Measurements from ENCODE around the gene TCN1. TPM values are rescaled to one million over a fixed set of nuclear protein-coding genes. Genes with fewer than 3 reads are reported as not detected.
A peak's percentile ranks its signal among the peaks of the same experiment; 100 is the strongest.

Gene TCN1
- total RNA-seq, 1 donor from 2014 or later, result 1.3 TPM

GRCh38 chr11:59810911-59811259 lies 55.4 kb downstream of the TCN1 start:
- H3K4me3 ChIP-seq (ENCODE audit: low read depth, low read length), result peak overlapping the region; percentile 97
- TF ChIP-seq, protein P1, sequence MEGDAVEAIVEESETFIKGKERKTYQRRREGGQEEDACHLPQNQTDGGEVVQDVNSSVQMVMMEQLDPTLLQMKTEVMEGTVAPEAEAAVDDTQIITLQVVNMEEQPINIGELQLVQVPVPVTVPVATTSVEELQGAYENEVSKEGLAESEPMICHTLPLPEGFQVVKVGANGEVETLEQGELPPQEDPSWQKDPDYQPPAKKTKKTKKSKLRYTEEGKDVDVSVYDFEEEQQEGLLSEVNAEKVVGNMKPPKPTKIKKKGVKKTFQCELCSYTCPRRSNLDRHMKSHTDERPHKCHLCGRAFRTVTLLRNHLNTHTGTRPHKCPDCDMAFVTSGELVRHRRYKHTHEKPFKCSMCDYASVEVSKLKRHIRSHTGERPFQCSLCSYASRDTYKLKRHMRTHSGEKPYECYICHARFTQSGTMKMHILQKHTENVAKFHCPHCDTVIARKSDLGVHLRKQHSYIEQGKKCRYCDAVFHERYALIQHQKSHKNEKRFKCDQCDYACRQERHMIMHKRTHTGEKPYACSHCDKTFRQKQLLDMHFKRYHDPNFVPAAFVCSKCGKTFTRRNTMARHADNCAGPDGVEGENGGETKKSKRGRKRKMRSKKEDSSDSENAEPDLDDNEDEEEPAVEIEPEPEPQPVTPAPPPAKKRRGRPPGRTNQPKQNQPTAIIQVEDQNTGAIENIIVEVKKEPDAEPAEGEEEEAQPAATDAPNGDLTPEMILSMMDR (conservative IDR thresholded peaks at IDR 0.05; ENCODE audit: low read depth, low read length), result no peak
- no peak for DNase-seq (ENCODE audit: low read depth)

DNA sequence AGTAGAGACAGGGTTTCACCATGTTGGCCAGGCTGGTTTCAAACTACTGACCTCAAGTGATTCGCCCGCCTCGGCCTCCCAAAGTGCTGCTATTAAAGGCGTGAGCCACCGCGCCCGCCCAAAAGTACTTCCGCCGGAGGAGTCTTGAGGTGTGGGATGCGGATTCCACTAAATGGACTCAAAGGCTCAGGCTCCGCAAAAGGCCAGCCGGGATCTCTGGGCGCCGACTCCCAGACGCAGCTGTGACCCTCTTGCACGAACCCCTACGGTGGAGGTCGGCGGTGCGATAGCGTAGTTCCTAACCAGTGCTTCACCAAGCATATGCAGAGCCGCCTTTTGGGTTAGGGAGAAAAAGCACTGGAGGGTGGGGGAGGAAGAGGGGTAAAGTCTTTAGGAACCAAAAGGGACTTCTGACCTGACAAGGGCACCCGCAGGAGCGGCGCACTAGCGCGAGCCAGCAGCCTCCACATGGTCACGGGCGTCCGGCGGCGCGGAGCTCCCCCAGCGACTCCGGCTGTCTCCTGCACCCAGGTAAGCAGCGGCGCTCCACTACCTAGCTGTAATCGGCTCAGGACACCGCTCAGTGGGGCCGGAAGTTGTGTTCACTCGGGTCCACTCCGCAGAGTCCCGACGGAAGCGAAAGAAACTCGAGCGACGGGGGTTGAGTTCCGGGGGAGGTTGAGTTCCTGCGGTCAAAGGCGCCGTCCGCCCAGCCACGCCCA lies 55.9 kb downstream of the TCN1 start, which contains the start of gene MRPL16:
Gene MRPL16, minus strand, starts transcription at position 590 of the 722 bp plus-strand sequence. Its CDS starts 120 bp downstream, at position 470.
- DNase-seq (ENCODE audit: low read depth), result peak; percentile 44
- TF ChIP-seq, protein P1 (conservative IDR thresholded peaks at IDR 0.05; ENCODE audit: low read depth, low read length), result peak; percentile 27
- H3K4me3 ChIP-seq (ENCODE audit: low read depth, low read length), result peak within 1 kb of the TSS; percentile 97

- H3K4me3 ChIP-seq (ENCODE audit: low read depth, low read length), result no peak overlapping the region
- no peak for DNase-seq (ENCODE audit: low read depth)
- TF ChIP-seq, protein P1 (conservative IDR thresholded peaks at IDR 0.05; ENCODE audit: low read depth, low read length), result no peak
These were observed 59.2 kb downstream of the TCN1 start for GRCh38 chr11:59807047-59807610.

- DNase-seq (ENCODE audit: low read depth), result no peak
- no peak overlapping the region for H3K4me3 ChIP-seq (ENCODE audit: low read depth, low read length)
- TF ChIP-seq, protein P1 (conservative IDR thresholded peaks at IDR 0.05; ENCODE audit: low read depth, low read length), result no peak
These were observed 62.2 kb downstream of the TCN1 start for GRCh38 chr11:59804061-59804460.

Other genes starting within 250 kb of the TCN1 start
- gene PATL1, start 197.4 kb downstream of the TCN1 start, total RNA-seq, result 19.3 and 21.9 TPM in 2 replicates
- not detected in 2 replicates for gene OR10V1, start 152.6 kb downstream of the TCN1 start, total RNA-seq
- gene STX3, start 111.1 kb downstream of the TCN1 start, total RNA-seq, result 45.0 and 55.4 TPM in 2 replicates
- 76.9 and 92.6 TPM in 2 replicates for gene MRPL16, start 55.7 kb downstream of the TCN1 start, total RNA-seq
- gene CBLIF, start 21.0 kb downstream of the TCN1 start, total RNA-seq, result not detected in 2 replicates
- not detected in 2 replicates for gene OOSP3, start 12.3 kb upstream of the TCN1 start, total RNA-seq
- not detected in 2 replicates for gene OOSP1, start 71.9 kb upstream of the TCN1 start, total RNA-seq
- gene OOSP4A, start 97.5 kb upstream of the TCN1 start, total RNA-seq, result not detected in 2 replicates
- gene OOSP4B, start 150.7 kb upstream of the TCN1 start, total RNA-seq, result not detected in 2 replicates
- gene OOSP2, start 173.9 kb upstream of the TCN1 start, total RNA-seq, result not detected in 2 replicates
- gene MS4A3, start 190.2 kb upstream of the TCN1 start, total RNA-seq, result not detected in 2 replicates
- not detected in 2 replicates for gene MS4A2, start 222.2 kb upstream of the TCN1 start, total RNA-seq